GM21723 (cell line): ENCODE data around the gene MTUS2.
A peak's percentile ranks its signal among the peaks of the same experiment; 100 is the strongest.

Experiments
- ATAC-seq: cut with Tn5 transposase; IDR thresholded peaks from one replicate; pipeline ENCODE4 v1.9.1; 2021; ENCODE audit warnings: mild to moderate bottlenecking, moderate library complexity; ENCODE audit not compliant: unreplicated experiment

MTUS2 gene

DNA sequence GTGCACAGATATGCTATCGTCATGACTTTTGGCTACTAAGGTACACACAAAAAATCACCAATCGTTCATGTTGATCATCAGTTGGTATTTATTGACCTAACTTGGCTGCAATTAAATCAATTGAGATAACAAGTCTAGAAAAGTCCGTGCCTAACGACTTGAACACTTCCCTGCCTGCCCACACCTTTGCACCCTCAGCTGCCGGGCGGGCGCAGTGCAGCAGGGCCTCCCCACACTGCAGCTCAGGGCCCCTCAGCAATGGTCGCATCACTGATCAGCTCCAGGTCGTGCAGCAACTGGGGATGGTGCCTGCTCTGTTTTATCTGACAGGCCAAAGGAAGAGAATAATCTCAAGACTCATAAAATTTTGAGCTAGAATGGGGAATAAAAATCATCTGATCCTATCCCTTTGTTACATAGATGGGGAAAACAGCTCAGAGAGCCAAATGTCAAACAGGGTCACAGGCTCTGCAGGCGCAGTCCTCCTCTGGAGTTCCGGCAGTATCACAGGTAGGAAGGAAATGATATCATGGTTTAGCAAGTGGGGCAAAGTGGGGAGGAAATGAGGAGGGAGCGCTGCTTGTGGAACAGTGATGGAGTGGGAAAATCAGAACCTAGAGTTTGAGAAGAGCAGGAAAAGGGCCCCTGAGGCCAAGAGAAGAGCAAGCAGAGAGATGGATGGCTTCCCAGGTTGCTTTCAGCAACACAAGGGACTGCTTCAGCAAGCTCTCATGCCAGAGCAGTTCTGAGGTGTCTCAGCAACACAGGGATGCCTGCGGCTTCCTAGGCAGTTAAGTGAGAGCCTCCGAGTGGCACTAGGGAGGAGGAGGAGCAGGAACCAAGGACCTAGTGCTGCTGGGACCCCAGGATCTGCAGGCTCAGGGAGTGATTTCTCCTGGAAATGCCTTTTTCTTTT lies 717.9 kb downstream of the MTUS2 start:
- no peak for ATAC-seq

DNA sequence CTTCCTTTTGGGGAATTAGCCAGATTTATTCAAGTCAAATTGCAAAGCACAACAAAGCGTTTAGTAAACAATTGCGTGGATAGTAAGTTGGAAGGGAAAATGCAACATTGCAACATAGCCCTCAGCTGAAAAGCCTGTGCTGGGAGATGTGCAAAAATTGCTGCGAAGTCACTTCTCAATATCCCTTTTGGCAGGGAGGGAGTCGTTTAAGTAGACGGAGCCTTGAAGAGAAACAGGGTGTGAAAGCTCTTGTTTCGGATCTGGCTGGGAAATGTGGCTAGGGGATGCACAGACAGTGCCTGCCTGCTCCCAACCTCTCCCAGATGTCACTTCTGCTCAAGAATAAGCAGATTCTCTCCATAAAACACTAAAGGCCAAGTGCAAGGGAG lies 718.5 kb downstream of the MTUS2 start:
- no peak for ATAC-seq

DNA sequence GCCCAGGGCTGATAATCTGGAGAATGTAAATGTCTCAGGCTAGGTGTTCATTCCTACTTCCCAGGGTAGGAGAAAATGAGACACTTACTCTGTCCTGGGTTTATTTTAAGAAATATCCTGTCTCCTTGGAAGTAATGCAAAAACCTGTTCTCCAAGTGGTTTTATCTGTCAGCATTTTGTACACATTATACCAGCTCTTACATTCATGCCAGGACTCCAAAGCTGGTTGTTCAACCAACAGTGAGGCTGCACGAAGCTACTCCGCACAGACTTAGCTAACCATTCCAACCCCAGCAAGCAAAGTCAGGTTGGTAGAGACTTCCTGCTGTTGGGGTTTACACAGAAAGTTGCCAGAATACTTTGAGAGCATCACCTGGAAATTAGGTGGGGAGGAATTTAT lies 719.7 kb downstream of the MTUS2 start:
- ATAC-seq: no peak

DNA sequence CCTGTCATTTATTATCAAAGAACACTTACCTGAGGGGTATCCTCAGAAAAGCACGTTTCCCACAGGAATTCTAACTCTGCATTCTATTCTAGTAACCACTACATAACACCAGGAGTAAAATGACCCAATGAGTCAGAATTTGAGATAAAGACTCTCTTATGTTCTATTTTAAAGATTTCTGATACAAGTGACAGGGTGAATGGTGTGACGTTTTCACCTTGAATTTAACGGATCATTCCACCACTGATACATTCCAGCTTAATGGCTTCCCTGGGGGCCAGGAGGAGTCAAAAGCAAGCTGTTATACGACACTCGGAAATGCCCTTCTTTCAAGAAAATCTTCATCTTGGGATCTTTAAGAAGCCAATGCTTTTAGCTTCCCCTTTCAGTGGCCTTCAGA lies 720.2 kb downstream of the MTUS2 start:
- no peak for ATAC-seq

DNA sequence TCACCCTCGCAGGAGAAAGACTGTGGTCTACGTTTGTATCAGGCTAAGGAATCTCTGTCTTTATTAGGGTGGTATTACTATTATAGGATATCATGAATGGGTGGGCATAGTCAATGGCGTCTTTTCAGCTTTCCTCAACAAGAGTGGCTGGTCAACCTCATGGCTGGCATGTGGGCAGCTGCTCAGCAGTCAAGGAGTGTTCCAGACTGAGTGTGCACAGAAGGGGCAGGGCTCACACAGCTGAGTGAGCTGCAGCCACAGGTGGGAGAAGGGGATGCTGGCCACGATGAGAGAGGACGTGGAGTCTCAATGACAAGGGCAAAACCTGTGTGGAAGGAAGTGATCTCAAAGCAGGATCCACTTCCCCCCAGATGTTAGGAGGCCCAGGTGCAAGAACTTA lies 720.7 kb downstream of the MTUS2 start:
- no peak for ATAC-seq

DNA sequence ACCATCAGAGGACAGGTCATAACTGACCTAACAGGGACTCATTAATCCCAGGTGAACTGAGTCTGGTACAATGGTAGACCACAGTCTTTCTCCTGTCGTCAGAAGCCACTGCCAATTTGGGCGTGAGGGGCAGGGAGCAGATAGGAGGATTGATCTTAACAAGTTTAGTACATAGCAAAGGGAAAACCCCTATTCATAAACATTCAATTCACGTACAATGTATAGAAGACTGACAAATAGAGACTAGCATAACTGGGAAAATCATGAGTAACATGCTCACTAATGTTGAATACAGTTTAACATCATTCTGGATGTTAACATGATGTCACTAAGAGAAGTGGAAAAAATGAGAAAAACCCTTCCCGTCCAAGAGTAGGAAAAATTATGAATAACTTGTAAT lies 721.3 kb downstream of the MTUS2 start:
- ATAC-seq: no peak

DNA sequence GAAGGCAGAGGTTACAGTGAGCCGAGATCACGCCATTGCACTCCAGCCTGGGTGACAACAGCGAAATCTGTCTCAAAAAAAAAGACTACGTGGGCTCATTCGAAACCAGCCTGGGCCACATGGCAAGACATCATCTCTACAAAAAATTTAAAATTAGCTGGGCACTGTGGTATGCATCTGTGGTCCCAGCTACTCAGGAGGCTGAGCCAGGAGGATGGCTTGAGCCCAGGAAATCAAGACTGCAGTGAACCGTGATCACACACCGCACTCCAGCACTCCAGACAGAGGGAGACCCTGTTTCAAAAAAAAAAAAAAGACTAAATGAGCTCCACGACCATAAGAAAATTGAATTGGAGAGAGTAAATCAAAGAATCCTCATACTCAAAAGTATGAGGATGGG lies 722.2 kb downstream of the MTUS2 start:
- ATAC-seq: no peak

DNA sequence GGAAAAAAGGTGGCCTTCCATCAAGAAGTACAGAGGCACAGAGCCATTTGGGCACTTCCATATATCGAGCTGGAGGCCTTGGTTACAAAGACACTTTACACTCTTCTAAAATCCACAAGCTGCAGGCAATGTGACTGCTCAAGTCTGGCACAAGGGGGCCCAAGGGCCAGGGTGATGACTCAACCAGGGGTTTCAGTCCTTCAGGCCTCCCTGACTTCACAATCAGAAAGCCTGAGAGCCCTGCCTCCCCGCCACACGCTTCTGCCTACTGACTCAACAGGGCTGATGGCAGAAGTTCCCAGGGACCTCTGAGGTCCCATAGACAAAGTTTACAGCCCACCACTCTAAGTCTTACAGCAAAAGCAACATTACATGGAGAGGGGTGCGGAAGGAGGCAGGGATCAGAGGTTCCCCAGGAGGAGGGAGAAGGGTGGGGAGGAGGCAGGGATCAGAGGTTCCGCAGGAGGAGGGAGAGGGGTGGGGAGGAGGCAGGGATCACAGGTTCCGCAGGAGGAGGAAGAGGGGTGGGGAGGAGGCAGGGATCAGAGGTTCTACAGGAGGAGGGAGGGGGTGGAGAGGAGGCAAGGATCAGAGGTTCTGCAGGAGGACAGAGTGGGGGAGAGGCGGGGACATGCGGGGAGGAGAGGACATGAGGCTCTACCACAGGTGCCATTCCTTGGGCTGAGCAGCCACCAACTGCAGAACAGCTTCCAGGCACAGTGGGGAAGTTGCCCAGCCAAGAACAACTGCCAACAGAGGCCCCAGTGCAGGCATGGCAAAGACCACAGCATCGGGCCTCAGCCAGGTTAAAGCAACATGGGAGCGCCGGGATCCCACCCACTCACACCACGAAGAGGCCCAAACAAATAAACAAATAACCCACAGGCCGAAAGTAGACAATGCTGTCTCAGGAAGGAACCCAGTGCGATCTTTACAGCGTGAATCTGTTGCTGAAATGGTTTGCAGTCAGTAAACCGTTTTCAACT lies 723.4 kb downstream of the MTUS2 start:
- ATAC-seq: peak; percentile 97

DNA sequence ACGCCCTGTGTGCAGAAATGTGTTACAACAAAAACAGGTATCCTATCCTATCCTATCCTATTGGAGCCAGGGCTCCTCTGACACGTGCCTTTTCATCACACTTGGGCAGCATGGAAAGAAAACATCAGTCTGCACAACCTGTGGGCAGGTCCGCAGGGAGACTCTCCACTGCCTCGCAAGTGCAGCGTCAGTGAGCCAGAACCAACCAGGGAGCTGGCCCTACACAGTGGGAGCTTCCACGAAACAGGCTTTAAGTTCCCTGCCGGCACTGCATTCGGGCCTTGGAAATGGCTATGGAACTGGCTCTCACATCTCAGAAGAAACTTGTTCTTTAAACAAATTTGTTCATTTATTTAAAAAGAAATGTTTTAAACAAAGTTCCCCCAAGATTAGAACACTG lies 725.8 kb downstream of the MTUS2 start:
- ATAC-seq: no peak

DNA sequence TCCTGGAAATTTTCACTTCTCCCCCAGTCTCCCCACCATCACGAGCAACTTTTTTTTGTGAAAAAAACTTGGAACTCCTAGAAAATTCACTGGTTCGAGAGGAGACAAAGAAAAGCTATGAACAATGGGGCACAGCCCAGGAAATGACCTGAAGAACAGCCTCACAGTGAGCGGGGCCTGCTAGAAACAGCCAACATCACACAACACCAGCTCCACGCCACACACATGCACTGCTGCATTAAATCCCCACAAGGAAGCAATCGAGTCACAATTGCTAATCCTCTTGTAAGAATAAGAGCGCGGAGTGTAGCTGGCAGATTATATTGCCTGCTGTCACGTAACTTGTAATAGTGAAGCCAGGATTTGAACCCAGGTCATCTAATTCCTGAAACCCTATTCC lies 726.5 kb downstream of the MTUS2 start:
- no peak for ATAC-seq

DNA sequence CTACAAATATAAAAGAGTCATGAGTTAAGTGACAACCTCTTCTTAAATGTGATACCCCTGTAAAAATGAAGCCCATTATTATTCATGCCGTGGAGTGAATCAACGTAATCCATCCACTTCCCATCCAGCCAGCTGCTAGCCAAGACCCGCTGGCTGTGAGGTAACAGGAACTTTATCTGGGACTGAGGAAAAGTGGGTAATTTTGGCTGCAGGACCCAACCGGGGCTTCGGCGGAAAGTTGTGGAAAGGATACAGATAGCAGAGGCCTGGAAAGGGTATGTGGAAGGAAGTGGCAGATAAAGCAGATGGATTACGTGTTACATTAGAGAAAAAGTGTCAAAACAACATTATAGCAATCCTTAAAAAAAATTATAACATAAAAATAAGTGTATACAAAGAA lies 727.0 kb downstream of the MTUS2 start:
- ATAC-seq: no peak

DNA sequence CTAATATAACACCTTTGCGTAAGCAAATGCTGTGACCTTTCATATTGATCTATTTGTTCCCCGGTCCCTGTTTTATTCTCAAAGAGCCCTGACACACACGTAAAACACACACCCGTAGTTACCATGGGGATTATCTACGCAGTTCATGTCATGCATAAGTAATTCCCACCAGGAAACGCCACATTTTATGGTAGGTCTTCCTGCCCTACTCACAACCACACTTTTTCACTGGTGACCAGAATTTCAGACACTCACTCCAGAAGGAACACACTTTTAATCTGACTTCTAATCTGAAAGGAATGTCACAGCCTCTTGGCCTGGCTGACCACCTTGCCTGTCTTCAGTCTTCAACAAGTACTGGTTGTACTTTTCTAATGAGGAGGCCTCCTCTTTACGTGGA lies 728.6 kb downstream of the MTUS2 start:
- ATAC-seq: no peak

DNA sequence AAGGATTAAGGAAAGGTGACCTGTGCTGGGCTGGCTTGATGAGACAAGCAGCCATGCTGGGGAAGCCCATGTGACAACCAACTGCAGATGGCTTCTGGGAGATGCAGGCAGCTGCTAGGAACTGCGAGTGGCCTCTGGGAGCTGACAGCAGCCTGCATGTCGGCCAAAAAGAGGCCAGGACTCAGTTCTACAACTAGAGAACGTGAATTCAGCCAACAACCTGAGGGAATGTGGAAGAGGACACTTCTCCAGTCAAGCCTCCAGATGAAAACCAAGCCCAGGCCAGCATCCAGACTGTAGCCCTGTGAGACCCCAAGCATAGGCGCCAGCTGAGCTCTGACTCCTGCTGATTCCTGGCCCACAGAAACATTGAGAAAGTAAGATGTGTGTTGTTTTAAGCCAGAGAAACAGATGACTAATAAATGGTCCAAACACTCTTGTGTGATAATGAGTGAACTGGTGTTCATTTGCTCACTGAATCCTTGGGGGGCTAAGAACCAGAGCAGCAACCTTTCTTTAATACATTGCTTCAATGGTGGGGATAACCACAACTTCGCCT lies 730.4 kb downstream of the MTUS2 start:
- ATAC-seq: no peak

DNA sequence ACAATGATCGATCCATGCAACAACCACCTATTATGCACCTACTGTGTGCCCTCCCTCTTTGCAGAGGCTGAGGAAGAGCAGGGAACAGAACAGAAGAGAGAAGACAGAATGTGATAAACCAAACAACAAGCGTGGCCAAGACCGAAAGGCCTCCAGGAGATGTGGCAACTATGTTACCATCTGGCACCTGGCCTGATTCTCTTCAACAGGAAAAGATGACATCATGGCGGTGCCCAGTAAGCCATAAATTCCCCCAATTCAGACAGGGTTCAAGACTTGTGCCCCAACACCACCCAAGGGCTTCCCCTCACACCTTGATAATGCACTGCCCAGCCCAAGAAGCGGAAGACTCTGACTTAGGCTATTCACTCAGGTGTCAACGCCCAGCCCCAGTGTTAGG lies 731.1 kb downstream of the MTUS2 start:
- no peak for ATAC-seq
